NCI-H446 treated with DMSO at 0.1 percent for 48 hours (cell line): Measurements from ENCODE around the gene ADRA2C.

ENCODE experiments used
- DNase-seq: peaks from one replicate; lab custom pipeline; 2025; lab: John Stamatoyannopoulos, UW

The ADRA2C gene

DNA sequence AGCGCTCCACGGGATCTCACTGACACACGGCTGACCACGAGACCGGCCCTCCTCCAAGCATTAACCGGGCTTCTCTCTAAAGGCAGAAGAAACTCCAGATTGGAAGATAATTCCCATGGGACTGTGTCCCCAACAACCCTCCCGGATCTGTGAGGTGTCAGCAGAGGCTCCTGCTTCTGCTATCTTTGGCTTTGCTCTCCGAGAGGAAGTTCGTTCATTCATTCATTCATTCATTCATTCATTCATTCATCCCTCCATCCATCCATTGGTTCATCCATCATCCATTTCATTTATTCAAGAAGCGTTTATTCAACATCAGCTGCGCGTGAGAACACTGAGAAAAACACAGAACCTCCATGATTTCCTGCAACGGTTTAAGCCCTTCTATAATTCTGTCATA lies 11.5 kb downstream of the ADRA2C start:
- no peak for DNase-seq

- no peak for DNase-seq
Measured at GRCh38 chr4:3779509-3779908, 13.3 kb downstream of the ADRA2C start.

DNA sequence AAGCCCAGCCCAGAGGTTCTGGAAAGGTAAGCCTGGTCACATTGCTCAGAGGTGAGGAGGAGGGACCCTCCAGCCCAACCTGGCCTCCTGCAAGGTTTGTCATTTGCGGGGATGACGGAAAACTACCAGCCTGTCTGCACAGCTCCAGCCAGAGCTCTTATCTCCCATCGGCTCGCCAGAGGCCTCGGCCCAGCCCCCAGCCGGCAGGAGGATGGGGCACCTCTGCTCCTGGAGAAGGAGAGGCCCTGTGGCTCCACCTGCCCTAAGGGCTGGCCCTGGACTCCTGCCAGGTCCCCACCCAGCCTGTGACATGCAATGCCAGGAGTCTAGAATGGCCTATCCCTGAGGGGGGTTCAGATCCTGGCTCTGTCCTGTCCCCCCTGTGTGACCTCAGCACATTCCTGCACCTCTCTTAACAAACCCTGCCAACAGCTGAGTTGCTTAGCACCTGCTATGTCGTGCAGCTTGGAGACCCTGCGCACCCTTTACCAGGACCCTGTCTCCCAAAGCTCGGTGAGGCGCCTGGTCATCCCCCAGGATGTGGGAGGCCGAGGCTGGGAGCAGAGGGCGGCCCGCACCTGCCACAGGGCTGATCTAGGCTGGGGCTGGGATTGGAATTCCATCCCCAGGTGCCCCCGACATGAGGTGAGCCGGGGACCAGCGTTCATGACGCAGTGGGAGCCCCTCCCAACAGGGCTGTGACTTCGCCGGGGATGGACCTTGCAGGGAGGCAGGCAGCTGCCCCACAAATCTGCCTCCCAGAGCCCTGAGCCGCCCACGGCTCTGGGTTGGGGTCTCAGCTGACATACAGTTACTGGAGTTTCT lies 14.4 kb downstream of the ADRA2C start:
- no peak for DNase-seq

- DNase-seq: no peak
Measured at GRCh38 chr4:3781193-3781886, 15.2 kb downstream of the ADRA2C start.

GRCh38 chr4:3781997-3782930 lies 16.1 kb downstream of the ADRA2C start:
- DNase-seq: no peak

DNA sequence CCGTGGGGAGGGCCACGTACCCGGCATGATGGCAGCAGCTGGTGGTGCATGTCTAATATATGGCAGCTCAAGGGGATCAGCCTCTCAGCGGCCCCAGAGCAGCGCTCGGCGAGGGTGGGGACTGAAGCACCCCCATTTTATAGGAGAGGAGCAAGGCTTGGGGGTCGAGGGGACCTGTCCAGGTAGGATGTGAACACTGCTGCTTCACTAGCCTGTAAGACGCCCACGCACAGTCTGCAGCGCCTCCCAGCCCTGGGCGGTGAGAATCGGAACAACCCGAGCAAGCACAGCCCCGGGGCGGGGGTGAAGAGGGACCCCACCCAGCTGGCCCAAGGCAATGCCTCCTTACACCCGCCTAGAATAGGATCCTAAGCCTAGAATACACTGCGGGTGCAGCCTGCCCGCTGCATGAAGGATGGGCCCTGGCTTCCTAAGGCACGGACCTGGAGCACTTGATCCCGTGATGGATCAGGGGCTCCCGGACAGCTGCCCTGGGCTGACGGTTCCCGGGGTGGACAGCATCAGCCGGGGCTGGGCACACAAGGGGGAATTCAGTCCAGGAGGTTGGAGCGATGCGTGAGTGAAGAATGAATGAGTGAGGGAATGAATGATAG lies 17.6 kb downstream of the ADRA2C start:
- DNase-seq: no peak

DNA sequence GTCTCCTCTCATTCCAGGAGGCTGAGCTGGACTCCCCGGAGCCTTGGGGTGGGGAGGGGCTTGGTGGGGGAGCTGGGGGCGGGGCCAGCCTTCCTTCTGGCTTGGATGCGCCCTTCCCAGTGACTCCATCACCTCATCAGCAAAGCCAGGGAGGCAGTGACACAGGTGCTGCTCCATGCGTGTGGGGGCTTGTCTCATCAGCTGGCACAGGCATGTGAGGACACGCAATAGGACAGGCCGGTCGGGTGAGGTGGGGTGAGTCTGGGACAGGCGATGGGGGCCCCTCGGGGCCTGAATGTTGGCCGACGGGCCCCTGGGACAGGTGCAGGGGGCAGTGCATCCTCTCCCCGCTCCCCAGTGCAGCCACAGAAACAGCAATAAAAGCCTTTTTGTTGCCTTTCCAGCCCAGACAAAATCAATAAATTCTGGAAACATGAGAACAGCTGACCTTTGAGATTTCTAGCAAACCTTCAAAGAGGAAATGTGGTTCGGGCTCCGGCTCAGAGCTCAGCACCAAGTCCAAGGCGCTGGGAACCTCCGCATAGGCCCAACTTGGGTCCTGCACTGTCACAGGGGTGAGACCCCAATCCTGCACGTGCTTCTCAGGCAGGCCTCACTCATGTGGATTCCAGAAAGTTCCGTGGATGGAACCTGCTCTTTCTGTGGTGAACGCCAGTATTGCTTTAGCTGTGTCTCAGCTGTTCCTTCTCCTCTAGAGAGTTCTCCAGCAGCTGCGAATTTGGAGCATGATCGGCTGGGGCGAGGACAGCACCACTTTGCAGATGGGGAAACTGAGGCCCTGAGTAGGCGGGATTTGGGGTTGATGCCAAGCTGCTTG lies 18.5 kb downstream of the ADRA2C start:
- no peak for DNase-seq

DNA sequence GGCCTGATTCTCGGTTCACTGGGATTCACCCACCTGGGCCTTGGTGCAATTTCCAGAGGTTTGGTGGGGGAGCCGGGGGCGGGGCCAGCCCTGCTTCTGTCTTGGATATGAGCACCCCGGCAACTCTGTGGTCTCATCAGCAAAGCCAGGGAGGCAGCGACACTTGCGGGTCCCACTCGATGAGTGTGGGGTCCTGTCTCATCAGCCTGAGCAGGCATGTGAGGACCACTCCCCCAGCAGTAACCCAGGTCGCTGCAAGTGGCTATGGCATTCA lies 19.0 kb downstream of the ADRA2C start:
- no peak for DNase-seq

GRCh38 chr4:3786196-3786869 lies 20.1 kb downstream of the ADRA2C start:
- DNase-seq: peak; percentile 12

DNA sequence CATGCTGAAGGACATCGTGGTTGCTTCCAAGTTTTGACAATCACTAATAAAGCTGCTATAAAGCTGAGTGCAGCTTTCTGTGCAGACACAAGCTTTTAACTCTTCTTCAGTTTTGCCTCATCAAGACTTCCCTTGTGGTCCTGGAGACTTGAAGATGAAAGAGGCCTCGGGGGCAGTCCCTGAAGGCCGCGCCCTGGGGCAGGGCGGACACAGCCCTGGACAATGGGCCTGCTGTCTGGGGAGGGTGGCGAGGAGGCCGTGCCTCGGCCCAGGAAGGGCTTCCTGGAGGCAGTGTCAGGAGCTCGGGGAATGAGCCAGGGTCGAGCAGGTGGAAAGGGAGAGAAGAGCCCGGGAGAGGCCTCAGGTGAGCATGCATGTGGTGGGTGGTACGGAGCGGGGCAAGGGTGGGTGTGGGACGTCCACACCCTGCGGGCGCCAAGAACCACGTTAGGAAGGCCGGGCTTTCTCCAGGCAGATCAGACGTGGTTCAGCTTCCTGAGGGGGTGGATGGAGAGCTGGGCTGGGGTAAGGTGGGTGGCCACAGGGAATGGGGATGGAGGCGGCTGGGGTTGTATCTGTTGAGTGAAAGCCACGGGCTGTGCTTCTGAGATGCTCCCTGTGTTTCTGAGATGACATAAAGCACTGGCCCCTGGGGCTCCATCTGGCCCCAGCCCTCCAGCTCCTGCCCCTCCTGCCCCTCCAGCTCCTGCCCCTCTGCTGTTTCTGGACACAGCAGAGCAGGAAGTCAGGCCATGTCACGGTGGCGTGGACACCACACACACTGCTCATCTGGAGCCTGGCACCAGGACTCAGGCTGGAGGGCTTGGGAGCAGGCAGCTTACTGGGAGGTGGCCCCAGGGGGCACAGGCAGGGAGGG lies 21.5 kb downstream of the ADRA2C start:
- DNase-seq: no peak

- no peak for DNase-seq
Measured at GRCh38 chr4:3788366-3788660, 22.1 kb downstream of the ADRA2C start.

- no peak for DNase-seq
Measured at GRCh38 chr4:3789587-3789986, 23.4 kb downstream of the ADRA2C start.

GRCh38 chr4:3790006-3790561 lies 23.9 kb downstream of the ADRA2C start:
- no peak for DNase-seq

- DNase-seq: no peak
Measured at GRCh38 chr4:3791256-3791655, 25.1 kb downstream of the ADRA2C start.

DNA sequence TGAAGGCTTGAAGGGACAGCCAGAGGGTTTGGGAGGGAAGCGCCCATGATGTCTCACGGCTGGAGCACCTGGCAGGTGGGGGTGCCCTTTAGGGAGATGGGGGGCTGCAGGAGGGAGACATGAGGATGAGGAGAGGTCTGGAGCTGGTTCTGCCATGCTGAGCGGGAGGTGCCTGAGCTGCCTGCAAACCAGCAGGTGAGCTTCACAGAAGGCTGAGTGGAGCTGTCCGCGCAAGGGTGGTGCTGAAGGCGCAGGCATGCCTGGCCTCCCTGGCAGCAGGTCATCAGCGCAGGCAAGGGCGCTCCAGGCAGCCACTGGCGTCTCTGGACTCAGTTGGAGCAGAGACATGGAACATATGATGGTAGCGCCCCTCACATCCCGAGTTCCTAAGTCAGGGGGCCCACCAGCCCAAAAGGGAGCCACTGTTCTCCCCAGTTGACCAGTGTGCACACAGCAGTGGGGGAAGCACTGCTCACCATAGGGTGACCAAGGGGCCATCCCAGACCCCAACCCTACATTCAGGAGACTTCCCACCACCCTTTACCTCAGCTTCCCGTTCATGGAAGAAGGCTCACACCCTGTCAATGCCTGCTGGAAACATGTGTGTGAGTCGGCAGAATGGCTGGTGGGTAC lies 25.8 kb downstream of the ADRA2C start:
- DNase-seq: no peak

DNA sequence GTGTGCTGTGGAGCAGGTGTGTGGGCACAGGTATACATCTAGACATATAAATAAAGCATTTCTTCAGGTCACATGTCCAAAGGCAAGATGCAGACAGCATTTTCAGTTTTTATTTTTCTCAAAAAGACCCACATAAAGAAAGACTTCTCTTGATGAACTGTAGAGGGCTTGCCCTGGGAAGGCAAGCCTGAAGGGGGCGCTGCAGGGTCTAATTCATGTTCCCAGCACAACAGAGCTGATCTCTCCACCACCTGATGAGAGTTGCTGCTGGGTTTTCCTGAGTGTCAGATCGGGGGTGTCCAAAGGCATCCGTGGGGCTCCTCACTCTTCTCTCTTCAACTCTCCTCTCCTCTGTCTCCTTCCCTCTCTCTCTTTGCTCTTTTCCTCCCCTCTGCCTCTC lies 26.6 kb downstream of the ADRA2C start:
- DNase-seq: no peak

DNA sequence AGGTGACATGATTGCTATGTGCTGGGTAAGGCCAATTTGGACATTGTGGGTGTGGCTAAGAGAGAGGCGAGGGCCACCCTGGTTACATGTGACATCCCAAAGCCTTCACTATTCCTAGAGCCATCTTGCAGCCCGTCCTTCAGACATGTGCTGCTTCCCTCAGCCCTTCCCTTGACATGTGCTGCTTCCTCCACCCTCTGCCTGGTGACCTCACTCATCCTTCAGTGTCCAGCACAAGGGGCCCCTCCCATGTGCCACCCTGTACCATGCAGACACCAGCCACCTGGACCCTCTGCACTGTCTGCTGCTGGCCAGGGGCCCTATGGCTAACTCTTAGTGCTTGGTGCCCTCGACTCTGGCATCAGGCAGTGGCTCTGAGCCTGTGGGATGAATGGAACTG lies 27.4 kb downstream of the ADRA2C start:
- DNase-seq: no peak

DNA sequence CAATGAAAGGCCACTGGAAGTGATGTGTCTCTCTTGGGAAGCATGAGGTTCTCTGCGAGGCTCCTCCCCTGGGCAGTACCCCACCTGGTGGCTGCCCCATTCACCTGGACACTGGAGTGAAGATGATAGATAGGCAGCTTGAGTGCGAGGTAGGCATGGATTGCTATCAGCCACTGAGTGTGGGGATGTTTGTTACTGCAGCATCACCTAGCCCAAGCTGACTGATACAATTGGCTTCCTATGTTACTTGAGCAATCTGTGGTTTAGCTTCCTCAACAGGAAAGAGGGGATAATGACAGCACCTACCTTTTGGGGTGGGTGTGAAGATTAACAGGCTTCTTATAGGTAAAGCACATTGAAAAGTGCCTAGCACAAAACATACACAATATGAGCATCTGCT lies 30.8 kb downstream of the ADRA2C start:
- no peak for DNase-seq
